Dedifferentiated amniotic fluid mesenchymal stem cell (primary cell): Measurements from ENCODE around the gene AMIGO1.

Experiments used
- DNase-seq: peaks from one replicate; pipeline ENCODE4 v3.0.0-alpha.2; 2016; ENCODE audit errors: extremely low spot score

Gene AMIGO1

GRCh38 chr1:109454497-109455133 lies 54.9 kb downstream of the AMIGO1 start:
- no peak for DNase-seq
